GM12878 (cell line): Measurements from ENCODE around the gene CD7. TPM values are rescaled to one million over a fixed set of nuclear protein-coding genes. Genes with fewer than 3 reads are reported as not detected.

ENCODE experiments used
- BMI1 ChIP-seq: fragments of 450-650 bp; IDR thresholded peaks from 2 replicates; pipeline ENCODE4 v1.6.1; 2016; ENCODE audit warnings: mild to moderate bottlenecking, moderate library complexity, borderline replicate concordance
- DPF2 ChIP-seq: fragments of 450-650 bp; IDR thresholded peaks from 2 replicates; pipeline ENCODE4 v1.6.1; 2017; ENCODE audit warnings: mild to moderate bottlenecking
- EED ChIP-seq: sonication (generic); IDR thresholded peaks from 2 replicates; pipeline ENCODE4 v1.6.1; 2016; ENCODE audit warnings: antibody characterized with exemption, low read depth
- GABPA ChIP-seq: IDR thresholded peaks from 2 replicates; pipeline ENCODE4 v1.6.1; 2014; ENCODE audit warnings: antibody characterized with exemption, low read depth, mild to moderate bottlenecking, inconsistent platforms
- GATAD2B ChIP-seq: fragments of 450-650 bp; conservative IDR thresholded peaks from 2 replicates; pipeline ENCODE4 v1.6.1; 2017; ENCODE audit warnings: low read depth, mild to moderate bottlenecking, moderate library complexity
- HCFC1 ChIP-seq: fragments of 150-350 bp; IDR thresholded peaks from 2 replicates; pipeline ENCODE4 v1.6.1; 2014; ENCODE audit warnings: low read length
- LARP7 ChIP-seq: fragments of 450-650 bp; IDR thresholded peaks from 2 replicates; pipeline ENCODE4 v1.6.1; 2017; ENCODE audit warnings: mild to moderate bottlenecking
- MYC ChIP-seq: IDR thresholded peaks from 2 replicates; pipeline ENCODE4 v1.6.1; 2011; ENCODE audit warnings: mild to moderate bottlenecking, low read length, moderate library complexity, inconsistent platforms; ENCODE audit not compliant: insufficient read depth, insufficient replicate concordance, insufficient read length, severe bottlenecking
- NR2C1 ChIP-seq: fragments of 450-650 bp; IDR thresholded peaks from 2 replicates; pipeline ENCODE4 v1.6.1; 2017; ENCODE audit warnings: antibody characterized with exemption, mild to moderate bottlenecking, moderate library complexity
- NR2F1 ChIP-seq: fragments of 450-650 bp; conservative IDR thresholded peaks from 2 replicates; pipeline ENCODE4 v1.6.1; 2017; ENCODE audit warnings: mild to moderate bottlenecking
- POLR2AphosphoS5 ChIP-seq: IDR thresholded peaks from 2 replicates; pipeline ENCODE4 v1.6.1; 2011; ENCODE audit warnings: mild to moderate bottlenecking, low read length, inconsistent platforms
- RB1 ChIP-seq: fragments of 450-650 bp; formaldehyde crosslinking; IDR thresholded peaks from 2 replicates; pipeline ENCODE4 v1.6.1; 2017; ENCODE audit warnings: mild to moderate bottlenecking, borderline replicate concordance
- RELB ChIP-seq: fragments of 450-650 bp; IDR thresholded peaks from 2 replicates; pipeline ENCODE4 v1.6.1; 2017; ENCODE audit warnings: low read depth, mild to moderate bottlenecking, moderate library complexity
- RFX5 ChIP-seq: IDR thresholded peaks from 2 replicates; pipeline ENCODE4 v1.6.1; 2011; ENCODE audit warnings: low read depth, low read length, improper control_type of control experiment
- TAF1 ChIP-seq: IDR thresholded peaks from 2 replicates; pipeline ENCODE4 v1.6.1; 2011; ENCODE audit warnings: mild to moderate bottlenecking, low read depth, low read length, borderline replicate concordance
- ZBED1 ChIP-seq: IDR thresholded peaks from 2 replicates; pipeline ENCODE4 v1.6.1; 2016; ENCODE audit warnings: borderline replicate concordance
- ZNF274 ChIP-seq: IDR thresholded peaks from one replicate; pipeline ENCODE4 v1.8.0; 2011; ENCODE audit not compliant: insufficient read length, insufficient read depth
- ZNF622 ChIP-seq: fragments of 450-650 bp; IDR thresholded peaks from 2 replicates; pipeline ENCODE4 v1.6.1; 2017; ENCODE audit warnings: mild to moderate bottlenecking, inconsistent platforms
- ZZZ3 ChIP-seq: IDR thresholded peaks from 2 replicates; pipeline ENCODE4 v1.6.1; 2011; ENCODE audit warnings: low read depth; ENCODE audit not compliant: control insufficient read depth, insufficient read length
- polyA plus RNA-seq, 11 experiments: library from polyadenylated mRNA; depleted of rRNA in 4 of 11; unstranded in 6 of 11; stranded (reverse) in 5 of 11; fragments of >200 nt; fragmentation: Nextera tagmentation in 4 of 11; fragmentation: Illumina TruSeq in 1 of 11; extraction: Ambion mirVana in 4 of 11; extraction: Trizol in 1 of 11; gene quantifications; 1 replicate in 1 of 11; 2 replicates in 10 of 11; pipeline versions ENCODE4 v1.2.1 to v1.2.3, GENCODE V29; 2011 to 2016; ENCODE audit warnings: inconsistent platforms in 2 of 11, missing spikeins in 2 of 11, low read depth in 1 of 11
- total RNA-seq, 4 experiments: library from RNA; depleted of rRNA in 3 of 4; stranded (reverse); fragments of >200 nt in 3 of 4; fragmentation: Illumina TruSeq in 1 of 4; extraction: Trizol in 1 of 4; gene quantifications; 2 replicates each; pipeline versions ENCODE4 v1.2.1 to v1.2.3, GENCODE V29; 2013 to 2021
- TF ChIP-seq, protein P1 (sequence below), 3 experiments: IDR thresholded peaks in 2 of 3; conservative IDR thresholded peaks in 1 of 3; 2 replicates each; pipeline ENCODE4 v1.5.1; 2011; ENCODE audit warnings: low read depth in 3 of 3, low read length in 3 of 3, mild to moderate bottlenecking in 3 of 3, control low read depth in 2 of 3, moderate library complexity in 2 of 3, inconsistent platforms in 1 of 3, mixed read lengths in 1 of 3; ENCODE audit not compliant: control insufficient read depth in 2 of 3, insufficient read depth in 1 of 3; ENCODE audit errors: extremely low read depth in 1 of 3
- TF ChIP-seq, protein P2 (sequence below): fragments of 450-650 bp; IDR thresholded peaks from 2 replicates; pipeline ENCODE4 v1.6.1; 2017; ENCODE audit warnings: mild to moderate bottlenecking, moderate library complexity
- TF ChIP-seq, protein P3 (sequence below): fragments of 450-650 bp; IDR thresholded peaks from 2 replicates; pipeline ENCODE4 v1.6.1; 2016; ENCODE audit warnings: mild to moderate bottlenecking

The CD7 gene
- total and polyA plus RNA-seq, 10 of the 15 experiments (the other 5 are each of a cell fraction or from before 2014, with no cell fraction given), result 0.33 TPM; not detected in 9

DNA sequence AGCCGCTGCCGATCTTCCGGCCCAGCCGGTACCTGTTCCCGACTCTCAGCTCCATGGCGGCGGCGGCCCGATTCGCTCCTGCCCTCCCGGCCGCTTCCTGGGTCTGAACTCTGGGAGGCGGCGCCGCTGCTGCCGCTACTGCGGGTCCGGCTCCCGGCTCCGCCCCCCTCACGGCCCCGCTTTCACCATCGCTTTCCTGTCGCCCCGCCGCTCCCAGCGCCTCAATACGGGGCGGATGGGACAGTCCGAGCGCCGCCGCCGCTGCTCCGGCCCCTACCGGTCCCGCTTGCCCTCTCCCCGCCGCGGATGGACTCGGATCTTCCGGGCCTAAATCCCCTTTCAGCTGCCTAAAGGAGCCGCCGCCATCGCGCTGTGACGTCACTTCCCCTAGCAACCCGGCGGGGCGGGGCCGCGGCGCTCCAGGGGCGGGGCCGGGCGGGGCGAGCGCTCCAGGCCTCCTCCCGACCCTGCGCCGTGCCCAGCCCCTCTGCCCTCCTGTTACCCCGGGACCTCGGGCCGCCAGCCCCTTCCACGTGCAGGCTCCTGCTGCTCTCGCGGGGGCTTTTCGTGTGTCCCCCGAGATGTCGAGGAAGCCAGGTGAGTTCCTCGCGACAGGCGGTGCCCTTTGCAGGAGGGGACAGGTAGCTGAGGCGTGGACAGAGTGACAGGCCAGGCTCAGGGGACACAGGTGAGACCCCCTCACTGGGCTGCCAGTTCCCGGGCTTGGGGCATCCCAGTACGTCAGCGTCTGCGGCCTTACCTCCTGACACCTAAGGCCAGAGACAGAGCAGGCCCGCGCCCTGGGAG lies 43.9 kb downstream of the CD7 start, which contains the start of gene CSNK1D (continued):
- peak; percentile 89 for TF ChIP-seq RFX5
- TF ChIP-seq LARP7, result peak; percentile 97
- peak; percentile 80; the same call in 1 of the 2 replicates for TF ChIP-seq RB1
- TF ChIP-seq MYC, result peak; percentile 43
- TF ChIP-seq NR2F1, result peak; percentile 77
- TF ChIP-seq, protein P1, sequence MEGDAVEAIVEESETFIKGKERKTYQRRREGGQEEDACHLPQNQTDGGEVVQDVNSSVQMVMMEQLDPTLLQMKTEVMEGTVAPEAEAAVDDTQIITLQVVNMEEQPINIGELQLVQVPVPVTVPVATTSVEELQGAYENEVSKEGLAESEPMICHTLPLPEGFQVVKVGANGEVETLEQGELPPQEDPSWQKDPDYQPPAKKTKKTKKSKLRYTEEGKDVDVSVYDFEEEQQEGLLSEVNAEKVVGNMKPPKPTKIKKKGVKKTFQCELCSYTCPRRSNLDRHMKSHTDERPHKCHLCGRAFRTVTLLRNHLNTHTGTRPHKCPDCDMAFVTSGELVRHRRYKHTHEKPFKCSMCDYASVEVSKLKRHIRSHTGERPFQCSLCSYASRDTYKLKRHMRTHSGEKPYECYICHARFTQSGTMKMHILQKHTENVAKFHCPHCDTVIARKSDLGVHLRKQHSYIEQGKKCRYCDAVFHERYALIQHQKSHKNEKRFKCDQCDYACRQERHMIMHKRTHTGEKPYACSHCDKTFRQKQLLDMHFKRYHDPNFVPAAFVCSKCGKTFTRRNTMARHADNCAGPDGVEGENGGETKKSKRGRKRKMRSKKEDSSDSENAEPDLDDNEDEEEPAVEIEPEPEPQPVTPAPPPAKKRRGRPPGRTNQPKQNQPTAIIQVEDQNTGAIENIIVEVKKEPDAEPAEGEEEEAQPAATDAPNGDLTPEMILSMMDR (IDR thresholded peaks at IDR 0.05 in 2 of 3, conservative IDR thresholded peaks at IDR 0.05 in 1 of 3; ENCODE audit: control insufficient read depth in 2 of 3, extremely low read depth in 1 of 3, insufficient read depth in 1 of 3, low read depth in 3 of 3, low read length in 3 of 3), result no peak
- no peak for TF ChIP-seq ZBED1
- TF ChIP-seq ZNF274, result no peak
- TF ChIP-seq NR2C1, result peak; percentile 69
- peak; percentile 69 for TF ChIP-seq ZZZ3
- TF ChIP-seq EED, result 0 out of 2 replicates have a peak, but pooled peaks have one; percentile 24
- TF ChIP-seq TAF1, result peak; percentile 86
- TF ChIP-seq, protein P2, sequence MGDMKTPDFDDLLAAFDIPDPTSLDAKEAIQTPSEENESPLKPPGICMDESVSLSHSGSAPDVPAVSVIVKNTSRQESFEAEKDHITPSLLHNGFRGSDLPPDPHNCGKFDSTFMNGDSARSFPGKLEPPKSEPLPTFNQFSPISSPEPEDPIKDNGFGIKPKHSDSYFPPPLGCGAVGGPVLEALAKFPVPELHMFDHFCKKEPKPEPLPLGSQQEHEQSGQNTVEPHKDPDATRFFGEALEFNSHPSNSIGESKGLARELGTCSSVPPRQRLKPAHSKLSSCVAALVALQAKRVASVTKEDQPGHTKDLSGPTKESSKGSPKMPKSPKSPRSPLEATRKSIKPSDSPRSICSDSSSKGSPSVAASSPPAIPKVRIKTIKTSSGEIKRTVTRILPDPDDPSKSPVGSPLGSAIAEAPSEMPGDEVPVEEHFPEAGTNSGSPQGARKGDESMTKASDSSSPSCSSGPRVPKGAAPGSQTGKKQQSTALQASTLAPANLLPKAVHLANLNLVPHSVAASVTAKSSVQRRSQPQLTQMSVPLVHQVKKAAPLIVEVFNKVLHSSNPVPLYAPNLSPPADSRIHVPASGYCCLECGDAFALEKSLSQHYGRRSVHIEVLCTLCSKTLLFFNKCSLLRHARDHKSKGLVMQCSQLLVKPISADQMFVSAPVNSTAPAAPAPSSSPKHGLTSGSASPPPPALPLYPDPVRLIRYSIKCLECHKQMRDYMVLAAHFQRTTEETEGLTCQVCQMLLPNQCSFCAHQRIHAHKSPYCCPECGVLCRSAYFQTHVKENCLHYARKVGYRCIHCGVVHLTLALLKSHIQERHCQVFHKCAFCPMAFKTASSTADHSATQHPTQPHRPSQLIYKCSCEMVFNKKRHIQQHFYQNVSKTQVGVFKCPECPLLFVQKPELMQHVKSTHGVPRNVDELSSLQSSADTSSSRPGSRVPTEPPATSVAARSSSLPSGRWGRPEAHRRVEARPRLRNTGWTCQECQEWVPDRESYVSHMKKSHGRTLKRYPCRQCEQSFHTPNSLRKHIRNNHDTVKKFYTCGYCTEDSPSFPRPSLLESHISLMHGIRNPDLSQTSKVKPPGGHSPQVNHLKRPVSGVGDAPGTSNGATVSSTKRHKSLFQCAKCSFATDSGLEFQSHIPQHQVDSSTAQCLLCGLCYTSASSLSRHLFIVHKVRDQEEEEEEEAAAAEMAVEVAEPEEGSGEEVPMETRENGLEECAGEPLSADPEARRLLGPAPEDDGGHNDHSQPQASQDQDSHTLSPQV, result peak; percentile 75
- TF ChIP-seq DPF2, result peak; percentile 86
- 0 out of 2 replicates have a peak, but pooled peaks have one; percentile 24 for TF ChIP-seq HCFC1
- TF ChIP-seq GATAD2B, result peak; percentile 90
- peak; percentile 65 for TF ChIP-seq GABPA
- 0 out of 2 replicates have a peak, but pooled peaks have one; percentile 36 for TF ChIP-seq RELB
- TF ChIP-seq, protein P3, sequence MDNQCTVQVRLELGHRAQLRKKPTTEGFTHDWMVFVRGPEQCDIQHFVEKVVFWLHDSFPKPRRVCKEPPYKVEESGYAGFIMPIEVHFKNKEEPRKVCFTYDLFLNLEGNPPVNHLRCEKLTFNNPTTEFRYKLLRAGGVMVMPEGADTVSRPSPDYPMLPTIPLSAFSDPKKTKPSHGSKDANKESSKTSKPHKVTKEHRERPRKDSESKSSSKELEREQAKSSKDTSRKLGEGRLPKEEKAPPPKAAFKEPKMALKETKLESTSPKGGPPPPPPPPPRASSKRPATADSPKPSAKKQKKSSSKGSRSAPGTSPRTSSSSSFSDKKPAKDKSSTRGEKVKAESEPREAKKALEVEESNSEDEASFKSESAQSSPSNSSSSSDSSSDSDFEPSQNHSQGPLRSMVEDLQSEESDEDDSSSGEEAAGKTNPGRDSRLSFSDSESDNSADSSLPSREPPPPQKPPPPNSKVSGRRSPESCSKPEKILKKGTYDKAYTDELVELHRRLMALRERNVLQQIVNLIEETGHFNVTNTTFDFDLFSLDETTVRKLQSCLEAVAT, result peak; percentile 36; the same call in 1 of the 2 replicates
- no peak for TF ChIP-seq ZNF622
- no peak for TF ChIP-seq BMI1
- TF ChIP-seq POLR2AphosphoS5, result peak; percentile 71
